Kidney epithelial cell (primary cell): ENCODE data around the gene YIF1A. TPM values are rescaled to one million over a fixed set of nuclear protein-coding genes. Genes with fewer than 3 reads are reported as not detected.

Source experiments
- DNase-seq: peaks from one replicate; pipeline ENCODE4 v3.0.0-alpha.2; 2010; ENCODE audit warnings: low read depth
- H3K27me3 ChIP-seq: 2 replicates; pipeline ENCODE4 v1.6.0; 2011; ENCODE audit warnings: low read length; ENCODE audit not compliant: control insufficient read depth, insufficient read depth
- H3K36me3 ChIP-seq: 2 replicates; pipeline ENCODE4 v1.5.1; 2011; ENCODE audit warnings: low read length; ENCODE audit not compliant: control insufficient read depth, insufficient read depth
- H3K4me3 ChIP-seq: 2 replicates; pipeline ENCODE4 v1.5.1; 2011; ENCODE audit warnings: low read depth, mild to moderate bottlenecking, control low read depth, low read length
- total RNA-seq: library from RNA; depleted of rRNA; stranded (reverse); fragments of >200 nt; gene quantifications from 2 replicates; pipeline ENCODE4 v1.2.3, GENCODE V29; 2015
- TF ChIP-seq, protein P1 (sequence below): IDR thresholded peaks from 2 replicates; pipeline ENCODE4 v1.5.1; 2011; ENCODE audit warnings: mild to moderate bottlenecking, moderate library complexity, low read length, control low read depth, inconsistent platforms; ENCODE audit not compliant: insufficient read depth, poor library complexity, severe bottlenecking

YIF1A gene
- total RNA-seq, 1 donor from 2014 or later, result 104 TPM

GRCh38 chr11:66284526-66285078, 4.3 kb downstream of the YIF1A start:
- Histone ChIP-seq H3K27me3 (peaks cover 1% of the 10 kb centered on the region), H3K36me3 (no peaks in the 10 kb centered on the region), H3K4me3 (no peak overlapping the region)
- no peak for DNase-seq
- TF ChIP-seq, protein P1, sequence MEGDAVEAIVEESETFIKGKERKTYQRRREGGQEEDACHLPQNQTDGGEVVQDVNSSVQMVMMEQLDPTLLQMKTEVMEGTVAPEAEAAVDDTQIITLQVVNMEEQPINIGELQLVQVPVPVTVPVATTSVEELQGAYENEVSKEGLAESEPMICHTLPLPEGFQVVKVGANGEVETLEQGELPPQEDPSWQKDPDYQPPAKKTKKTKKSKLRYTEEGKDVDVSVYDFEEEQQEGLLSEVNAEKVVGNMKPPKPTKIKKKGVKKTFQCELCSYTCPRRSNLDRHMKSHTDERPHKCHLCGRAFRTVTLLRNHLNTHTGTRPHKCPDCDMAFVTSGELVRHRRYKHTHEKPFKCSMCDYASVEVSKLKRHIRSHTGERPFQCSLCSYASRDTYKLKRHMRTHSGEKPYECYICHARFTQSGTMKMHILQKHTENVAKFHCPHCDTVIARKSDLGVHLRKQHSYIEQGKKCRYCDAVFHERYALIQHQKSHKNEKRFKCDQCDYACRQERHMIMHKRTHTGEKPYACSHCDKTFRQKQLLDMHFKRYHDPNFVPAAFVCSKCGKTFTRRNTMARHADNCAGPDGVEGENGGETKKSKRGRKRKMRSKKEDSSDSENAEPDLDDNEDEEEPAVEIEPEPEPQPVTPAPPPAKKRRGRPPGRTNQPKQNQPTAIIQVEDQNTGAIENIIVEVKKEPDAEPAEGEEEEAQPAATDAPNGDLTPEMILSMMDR, result no peak

DNA sequence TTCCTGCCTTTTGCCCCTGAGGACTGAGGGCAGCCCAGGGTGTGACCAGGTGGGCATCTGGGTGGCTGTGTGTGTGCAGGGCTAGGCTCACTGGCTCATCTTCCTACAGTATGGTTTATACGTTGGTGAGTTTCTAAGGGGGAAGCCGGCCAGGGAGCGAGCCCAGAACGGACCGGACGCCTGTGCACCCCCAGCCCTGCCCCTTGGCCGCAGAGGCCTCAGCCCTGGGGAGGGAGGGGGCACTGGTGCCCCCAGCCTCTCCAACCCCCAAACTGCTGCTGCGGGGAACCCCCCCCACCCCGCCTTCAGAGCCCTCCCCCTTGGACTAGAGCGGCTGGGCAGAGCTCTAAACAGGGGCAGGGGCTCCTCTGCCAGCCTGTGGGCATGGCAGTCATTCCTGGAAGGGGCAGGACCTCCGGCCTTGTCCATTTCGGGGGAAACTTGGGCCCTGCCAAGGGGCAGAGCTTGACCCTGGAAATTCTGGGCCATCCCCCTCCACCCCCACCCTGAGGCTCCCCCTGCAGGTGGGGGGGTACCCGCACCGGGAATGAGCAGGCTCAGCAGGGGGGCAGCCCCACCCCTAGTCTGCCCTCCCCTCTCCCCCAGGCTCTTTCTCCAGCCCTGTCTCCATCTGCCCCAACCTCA, 5.4 kb downstream of the YIF1A start:
- no peak for DNase-seq
- no peak overlapping the region for H3K4me3 ChIP-seq
- TF ChIP-seq, protein P1, result no peak
- H3K27me3 ChIP-seq, result peaks cover 10% of the 10 kb centered on the region
- H3K36me3 ChIP-seq, result no peaks in the 10 kb centered on the region

DNA sequence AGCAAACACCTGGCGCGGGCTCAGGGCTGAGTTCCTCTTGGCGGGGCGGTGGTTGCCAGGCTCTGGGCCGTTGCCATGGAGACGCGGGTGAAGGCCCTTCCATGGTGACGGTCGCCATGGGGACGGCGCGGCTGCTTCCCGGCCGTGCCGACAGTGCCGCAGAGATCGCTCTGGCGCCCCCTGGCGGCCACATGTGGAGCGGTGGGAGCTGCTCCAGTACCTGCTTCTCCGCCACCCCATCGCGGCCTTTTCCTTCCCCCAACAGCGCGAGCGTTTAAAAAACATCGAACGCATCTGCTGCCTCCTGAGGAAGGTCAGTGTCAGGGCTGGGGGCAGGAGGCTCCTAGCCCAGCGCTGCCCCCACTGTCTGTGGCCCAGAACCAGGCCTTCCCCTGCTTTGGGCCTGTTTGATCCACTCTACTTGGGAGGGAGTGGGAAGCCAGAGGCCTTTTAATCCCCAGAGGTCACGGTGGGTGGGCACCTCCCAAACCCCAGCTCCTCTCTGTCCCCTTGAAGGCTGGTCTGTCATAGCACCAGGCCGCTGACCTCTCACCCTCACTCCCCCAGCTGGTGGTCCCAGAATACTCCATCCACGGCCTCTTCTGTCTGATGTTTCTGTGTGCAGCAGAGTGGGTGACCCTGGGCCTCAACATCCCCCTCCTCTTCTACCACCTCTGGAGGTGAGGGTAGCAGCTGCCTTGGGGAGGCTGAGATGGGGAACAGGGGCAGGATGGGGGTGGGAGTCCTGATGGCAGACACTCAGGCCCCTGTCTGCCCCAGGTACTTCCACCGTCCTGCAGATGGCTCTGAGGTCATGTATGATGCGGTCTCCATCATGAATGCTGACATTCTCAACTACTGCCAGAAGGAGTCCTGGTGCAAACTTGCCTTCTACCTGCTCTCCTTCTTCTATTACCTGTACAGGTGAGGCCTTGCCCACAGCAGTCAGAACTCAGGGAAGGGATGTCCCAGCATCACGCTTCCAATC, 6.2 kb downstream of the YIF1A start:
- TF ChIP-seq, protein P1, result peak; percentile 95
- DNase-seq, result peak; percentile 77
- Histone ChIP-seq H3K4me3 (no peak overlapping the region), H3K27me3 (peaks cover 12% of the 10 kb centered on the region), H3K36me3 (no peaks in the 10 kb centered on the region)

DNA sequence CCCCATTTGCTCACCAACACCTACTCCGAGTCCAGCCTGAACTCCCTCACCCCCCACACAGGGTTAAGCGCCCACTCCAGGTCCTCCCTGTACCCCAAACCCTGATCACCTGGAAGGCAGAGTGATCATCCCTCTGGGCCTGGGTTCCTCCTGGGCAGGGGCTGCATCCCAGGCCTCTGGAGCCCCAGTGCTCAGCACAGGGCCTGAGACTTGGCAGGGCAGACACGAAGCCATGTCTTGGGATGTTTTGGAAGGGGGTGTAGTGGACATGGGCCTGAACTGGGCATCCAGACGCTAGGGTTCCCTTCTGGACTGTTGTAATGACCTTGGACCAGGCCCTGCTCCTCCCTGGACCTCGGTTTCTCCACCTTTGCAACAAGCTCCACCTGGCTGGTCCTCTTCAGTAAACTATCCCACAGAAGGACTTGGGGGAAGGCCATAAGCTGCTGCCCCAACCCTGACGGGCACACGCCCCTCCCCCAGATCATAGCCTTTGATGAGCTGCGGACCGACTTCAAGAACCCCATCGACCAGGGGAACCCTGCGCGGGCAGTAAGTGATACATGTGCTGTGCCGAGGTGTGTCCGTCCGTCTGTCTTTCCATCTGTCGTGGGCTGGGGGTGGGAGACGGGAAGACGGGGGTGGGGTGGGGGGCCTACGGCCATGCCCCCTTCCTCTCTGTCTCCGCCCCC, 7.0 kb downstream of the YIF1A start:
- H3K4me3 ChIP-seq, result no peak overlapping the region
- no peak for DNase-seq
- no peaks in the 10 kb centered on the region for H3K36me3 ChIP-seq
- TF ChIP-seq, protein P1, result no peak
- H3K27me3 ChIP-seq, result peaks cover 12% of the 10 kb centered on the region

DNA sequence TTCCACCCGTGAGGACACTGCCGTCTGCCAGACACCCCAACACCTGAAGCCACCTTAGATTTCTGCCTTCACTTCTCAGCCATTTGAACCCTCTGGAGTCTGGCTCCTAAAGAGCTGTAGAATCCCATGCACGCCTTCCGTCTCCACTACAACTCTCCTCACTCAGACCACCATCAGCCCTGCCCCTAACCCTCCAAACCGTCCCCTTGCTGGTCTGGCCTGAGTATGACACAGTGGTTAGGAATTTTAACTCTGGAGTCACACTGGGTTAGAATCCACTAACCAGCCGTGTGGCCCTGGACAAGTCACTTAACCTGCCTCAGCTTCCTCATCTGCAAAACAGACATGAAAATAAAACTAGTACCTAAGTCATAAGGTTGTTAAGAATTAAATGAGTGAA, 7.9 kb downstream of the YIF1A start:
- Histone ChIP-seq H3K4me3 (no peak overlapping the region), H3K27me3 (peaks cover 12% of the 10 kb centered on the region), H3K36me3 (no peaks in the 10 kb centered on the region)
- no peak for DNase-seq
- TF ChIP-seq, protein P1, result no peak
